Esophagus muscularis mucosa (tissue), 4 donors: ENCODE data around the gene PAWR. TPM values are rescaled to one million over a fixed set of nuclear protein-coding genes. Genes with fewer than 3 reads are reported as not detected.

Experiments
- DNase-seq: peaks from one replicate; pipeline ENCODE4 v3.0.0-alpha.2; 2017; ENCODE audit errors: extremely low spot score
- H3K27ac ChIP-seq, 4 donors: fragments of 200-600 bp; sonication (generic); replicated peaks in 1 of 4; 1 replicate in 3 of 4; 2 replicates in 1 of 4; pipeline ENCODE4 v1.5.1; 2016 to 2019; ENCODE audit warnings: mild to moderate bottlenecking in 1 of 4
- H3K27me3 ChIP-seq, 4 donors: fragments of 200-600 bp; sonication (generic); one replicate each; pipeline versions ENCODE4 v1.5.1 to v1.6.0; 2016 to 2019
- H3K36me3 ChIP-seq, 4 donors: fragments of 200-600 bp; sonication (generic); one replicate each; pipeline ENCODE4 v1.5.1; 2016 to 2019
- H3K4me1 ChIP-seq, 4 donors: fragments of 200-600 bp; sonication (generic); one replicate each; pipeline ENCODE4 v1.5.1; 2016 to 2019
- H3K4me3 ChIP-seq, 4 donors: fragments of 200-600 bp; sonication (generic); 1 replicate in 2 of 4; 2 replicates in 2 of 4; pipeline ENCODE4 v1.5.1; 2016 to 2019; ENCODE audit warnings: mild to moderate bottlenecking in 4 of 4, moderate library complexity in 1 of 4
- H3K9me3 ChIP-seq, 4 donors: fragments of 200-600 bp; sonication (generic); 1 replicate in 3 of 4; 2 replicates in 1 of 4; pipeline ENCODE4 v1.5.1; 2016 to 2019
- CTCF ChIP-seq, 3 experiments: fragments of 200-600 bp in 2 of 3; fragments of 450-650 bp in 1 of 3; sonication (generic) in 2 of 3; IDR thresholded peaks; one replicate each; pipeline ENCODE4 v1.5.1; 2017 to 2019; ENCODE audit warnings: antibody characterized with exemption in 3 of 3, mild to moderate bottlenecking in 2 of 3, moderate library complexity in 1 of 3
- EP300 ChIP-seq: sonication (generic); formaldehyde crosslinking; IDR thresholded peaks from one replicate; pipeline ENCODE4 v1.6.1; 2017; ENCODE audit warnings: antibody characterized with exemption
- POLR2A ChIP-seq: fragments of 450-650 bp; IDR thresholded peaks from one replicate; pipeline ENCODE4 v1.6.1; 2017; ENCODE audit warnings: antibody characterized with exemption, moderate library complexity, mild to moderate bottlenecking, low read depth
- POLR2AphosphoS5 ChIP-seq, 2 donors: sonication (generic); formaldehyde crosslinking; IDR thresholded peaks; one replicate each; pipeline ENCODE4 v1.6.1; 2017; ENCODE audit warnings: antibody characterized with exemption in 2 of 2
- WGBS: methylation state at CpG from one replicate; pipeline ENCODE4 v1.1.5; 2018; 5-methylcytosine and 5-hydroxymethylcytosine counted together
- intact Hi-C: fragments of 100-400 bp; cut with DNase I; formaldehyde crosslinking; loops from one replicate; pipeline ENCODE4 v1.15.1; 2023
- total RNA-seq, 4 donors: library from RNA; depleted of rRNA; stranded (reverse); fragments of >200 nt; gene quantifications; one replicate each; pipeline versions ENCODE4 v1.1.0 to v1.2.1, GENCODE V29; 2016

PAWR gene
- total RNA-seq, 4 donors from 2014 or later, result 63.1 to 127 (median 97.9) TPM

- TF ChIP-seq POLR2AphosphoS5 (IDR thresholded peaks at IDR 0.05) (peak in 1 of 2 donors; percentile 3), EP300 (no peak), CTCF (IDR thresholded peaks at IDR 0.05) (no peak)
- Histone ChIP-seq H3K4me3 (peak overlapping the region; percentile 77 to 97 (median 85)), H3K36me3 (no peaks in the 10 kb centered on the region), H3K4me1 (peaks cover 0 to 49% (median 39%) of the 10 kb centered on the region in 4 donors), H3K27ac (peak overlapping the region; percentile 85 to 94 (median 93)), H3K27me3 (no peaks in the 10 kb centered on the region), H3K9me3 (no peaks in the 10 kb centered on the region)
- WGBS, result 0% methylated on average over 16 of the region's 45 CpGs
- no peak for DNase-seq
- intact Hi-C loops, result loop anchor here (5.0 kb wide), 1 partner anchor 242 kb away; no protein-coding TSS in a partner anchor
Measured at GRCh38 chr12:79690142-79690637, 574 bp downstream of the PAWR start.

GRCh38 chr12:79689477-79690141, 1.2 kb downstream of the PAWR start:
- WGBS, result under 1% methylated on average over 28 of the region's 66 CpGs
- intact Hi-C loops, result loop anchor here (5.0 kb wide), 4 partner anchors 137 to 498 kb away; no protein-coding TSS in a partner anchor
- DNase-seq, result no peak

GRCh38 chr12:79689061-79689476, 1.7 kb downstream of the PAWR start:
- intact Hi-C loops, result loop anchor here (5.0 kb wide), 3 partner anchors 137 to 498 kb away; no protein-coding TSS in a partner anchor
- no peak for DNase-seq
- no peaks in the 10 kb centered on the region for H3K27me3 ChIP-seq
- no peaks in the 10 kb centered on the region for H3K9me3 ChIP-seq
- no peaks in the 10 kb centered on the region for H3K36me3 ChIP-seq
- H3K4me1 ChIP-seq, result peaks cover 0 to 60% (median 49%) of the 10 kb centered on the region in 4 donors
- H3K27ac ChIP-seq, result peak overlapping the region; percentile 85 to 94 (median 93)
- TF ChIP-seq EP300, result no peak
- no peak for TF ChIP-seq CTCF (IDR thresholded peaks at IDR 0.05)
- no peak for TF ChIP-seq POLR2AphosphoS5 (IDR thresholded peaks at IDR 0.05)
- TF ChIP-seq POLR2A, result no peak
- 9% methylated on average over 6 of the region's 6 CpGs for WGBS
- peak overlapping the region; percentile 77 to 97 (median 85) for H3K4me3 ChIP-seq

More at GRCh38 chr12:79689477-79690141, 1.2 kb downstream of the PAWR start:
- H3K9me3 ChIP-seq, result no peaks in the 10 kb centered on the region
- peak overlapping the region; percentile 85 to 94 (median 93) for H3K27ac ChIP-seq
- H3K4me3 ChIP-seq, result peak overlapping the region; percentile 77 to 97 (median 85)
- peaks cover 0 to 54% (median 44%) of the 10 kb centered on the region in 4 donors for H3K4me1 ChIP-seq
- no peaks in the 10 kb centered on the region for H3K36me3 ChIP-seq
- TF ChIP-seq POLR2A (no peak), EP300 (no peak), CTCF (IDR thresholded peaks at IDR 0.05) (peak in 1 of 3 experiments; percentile 19), POLR2AphosphoS5 (IDR thresholded peaks at IDR 0.05) (peak; percentile 37 to 53)
- H3K27me3 ChIP-seq, result no peaks in the 10 kb centered on the region

- peaks cover 0 to 65% (median 54%) of the 10 kb centered on the region in 4 donors for H3K4me1 ChIP-seq
- no peaks in the 10 kb centered on the region for H3K27me3 ChIP-seq
- no peaks in the 10 kb centered on the region for H3K36me3 ChIP-seq
- peak overlapping the region; percentile 85 to 94 (median 93) for H3K27ac ChIP-seq
- WGBS, result 24% methylated on average over 6 of the region's 6 CpGs
- no peak for DNase-seq
- peak overlapping the region; percentile 77 to 97 (median 85) for H3K4me3 ChIP-seq
- TF ChIP-seq POLR2A, result no peak
- TF ChIP-seq POLR2AphosphoS5 (IDR thresholded peaks at IDR 0.05), result no peak
- no peak for TF ChIP-seq CTCF (IDR thresholded peaks at IDR 0.05)
- no peak for TF ChIP-seq EP300
- H3K9me3 ChIP-seq, result no peaks in the 10 kb centered on the region
- intact Hi-C loops, result loop anchor here (5.0 kb wide), 3 partner anchors 136 to 499 kb away; no protein-coding TSS in a partner anchor
Measured at GRCh38 chr12:79688376-79689060, 2.2 kb downstream of the PAWR start.
